Ovary (tissue), 3 donors: ENCODE measurements around the gene BPIFB4.

Experiments used
- CTCF ChIP-seq, 3 donors: fragments of 450-650 bp in 2 of 3; fragments of 200-600 bp in 1 of 3; IDR thresholded peaks; one replicate each; pipeline versions ENCODE4 v1.5.1 to v1.8.0; 2016 to 2022; ENCODE audit warnings: antibody characterized with exemption in 3 of 3, mild to moderate bottlenecking in 1 of 3
- EP300 ChIP-seq: sonication (generic); formaldehyde crosslinking; IDR thresholded peaks from one replicate; pipeline ENCODE4 v1.6.1; 2017; ENCODE audit warnings: antibody characterized with exemption
- POLR2A ChIP-seq: fragments of 450-650 bp; IDR thresholded peaks from one replicate; pipeline ENCODE4 v1.6.1; 2017; ENCODE audit warnings: antibody characterized with exemption, mild to moderate bottlenecking, moderate library complexity
- donor health status: DM: no; HTN: no; CAD: no.

GRCh38 chr20:33132513-33133372 is 53.3 kb downstream of the BPIFB4 start:
- TF ChIP-seq CTCF (IDR thresholded peaks at IDR 0.05) = no peak
- no peak for TF ChIP-seq EP300
- no peak for TF ChIP-seq POLR2A
